Middle frontal gyrus (tissue), 1 donor: ENCODE measurements around the gene RAB30.

Source experiments
- DNase-seq: peaks from one replicate; pipeline ENCODE4 v3.0.0-alpha.2; 2015; ENCODE audit warnings: low spot score; ENCODE audit errors: extremely low spot score

Gene RAB30

DNA sequence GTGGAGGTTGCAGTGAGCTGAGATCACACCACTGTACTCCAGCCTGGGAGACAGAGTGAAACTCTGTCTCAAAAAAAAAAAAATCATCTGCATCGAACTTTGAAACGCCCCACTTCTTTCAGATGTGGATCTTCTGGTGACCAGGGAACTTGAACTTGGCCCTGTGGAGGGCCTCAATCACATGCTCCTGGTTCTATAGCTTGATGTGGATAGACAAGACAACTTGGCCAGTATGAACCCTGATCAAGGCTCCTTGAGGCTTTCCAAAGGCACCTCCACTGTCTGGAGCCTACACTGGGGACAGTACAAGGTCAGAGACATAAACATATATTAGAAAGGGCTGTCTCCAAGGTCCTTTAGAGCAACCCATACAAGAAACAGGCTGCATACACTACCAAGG is 30.6 kb downstream of the RAB30 start:
- no peak for DNase-seq

DNA sequence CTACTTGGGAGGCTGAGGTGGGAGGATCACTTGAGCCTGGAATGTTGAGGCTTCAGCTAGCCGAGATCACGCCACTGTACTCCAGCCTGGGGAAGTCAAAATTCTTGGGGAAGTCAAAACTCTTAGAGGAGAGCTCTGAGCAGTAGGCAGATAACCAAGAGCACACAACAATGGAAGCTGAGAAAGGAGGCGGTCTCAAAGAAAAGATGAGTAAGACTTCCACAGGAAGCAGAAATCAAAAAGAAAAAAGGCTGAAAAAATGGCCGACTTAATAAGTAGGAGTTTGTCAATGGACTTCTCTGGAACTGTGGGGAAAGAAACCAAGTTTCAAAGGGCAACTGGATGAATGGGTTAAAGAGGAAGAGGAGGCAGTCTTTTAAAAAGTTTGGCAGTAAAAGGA is 32.1 kb downstream of the RAB30 start:
- no peak for DNase-seq

DNA sequence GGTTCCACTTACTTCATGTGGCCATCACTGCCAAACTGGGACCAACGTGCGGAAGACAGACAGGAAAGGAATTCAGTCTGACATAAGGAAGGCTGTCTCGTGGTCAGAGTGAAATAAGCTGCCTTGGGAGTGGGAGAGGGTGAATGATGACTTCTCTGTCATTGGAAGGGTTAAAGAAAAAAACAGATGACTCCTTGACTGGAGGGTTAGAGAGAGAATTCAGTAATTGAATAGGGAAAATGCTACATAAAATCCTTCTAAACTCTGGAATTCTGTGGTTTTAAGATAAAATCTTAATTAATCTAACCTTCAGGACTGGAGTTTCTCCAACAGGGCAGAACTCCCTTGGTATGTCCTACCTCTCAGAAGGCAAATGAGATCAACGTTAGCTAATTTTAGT is 33.8 kb downstream of the RAB30 start:
- DNase-seq = no peak

DNA sequence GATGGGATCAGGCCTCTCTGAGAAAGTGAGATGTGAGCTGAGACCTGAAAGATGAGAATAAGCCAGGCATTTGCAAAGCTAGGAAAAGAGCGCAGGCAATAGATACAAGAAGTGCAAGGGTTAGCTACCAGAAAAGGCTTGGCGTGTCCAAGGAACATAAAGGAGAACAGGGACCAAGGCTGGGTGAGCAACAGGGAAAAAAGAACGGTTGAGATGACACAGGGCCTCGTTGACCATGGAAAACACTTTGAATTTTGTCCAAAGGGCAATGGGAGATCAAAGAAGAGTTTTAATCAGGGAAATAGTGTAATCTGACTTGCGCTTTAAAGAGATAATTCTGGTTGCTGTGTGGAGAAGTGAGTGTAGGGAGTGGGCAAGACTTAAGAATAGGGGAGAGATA is 35.0 kb downstream of the RAB30 start:
- no peak for DNase-seq

DNA sequence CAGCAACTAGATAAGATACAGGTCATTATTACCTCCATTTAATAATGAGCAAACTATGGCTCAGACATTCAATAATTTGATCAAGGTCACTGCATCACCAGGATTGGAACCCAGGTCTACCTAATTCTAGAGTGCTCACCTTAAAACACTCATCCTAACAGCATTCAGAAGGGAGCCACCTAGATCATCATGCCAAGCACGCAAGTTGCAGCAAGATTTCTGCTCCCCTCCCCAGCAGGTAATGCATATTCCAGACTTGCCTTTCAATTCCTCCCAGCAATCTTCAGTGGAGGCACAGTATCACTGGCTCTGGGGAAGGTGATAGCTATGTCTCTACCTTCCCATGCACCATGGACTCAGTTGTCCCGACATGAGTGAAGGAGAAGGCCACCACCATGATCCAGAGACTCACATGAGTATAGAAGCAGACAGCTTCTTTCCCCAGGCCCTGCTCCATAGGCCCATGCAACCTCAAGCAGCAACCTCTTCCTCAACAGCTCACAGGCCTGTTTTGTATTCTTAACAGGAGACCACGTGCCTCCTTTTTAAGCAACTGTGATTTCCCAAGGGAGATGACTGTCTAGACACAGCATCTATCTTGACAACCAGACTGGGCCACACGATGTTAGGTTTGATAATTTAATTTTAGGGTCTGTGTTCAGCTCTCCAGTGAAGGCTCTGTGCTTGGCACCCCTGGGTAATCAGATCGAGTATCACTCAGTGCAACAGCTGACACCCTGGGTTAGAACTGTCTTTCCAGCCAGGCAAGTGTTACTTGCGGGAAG is 36.4 kb downstream of the RAB30 start:
- no peak for DNase-seq

DNA sequence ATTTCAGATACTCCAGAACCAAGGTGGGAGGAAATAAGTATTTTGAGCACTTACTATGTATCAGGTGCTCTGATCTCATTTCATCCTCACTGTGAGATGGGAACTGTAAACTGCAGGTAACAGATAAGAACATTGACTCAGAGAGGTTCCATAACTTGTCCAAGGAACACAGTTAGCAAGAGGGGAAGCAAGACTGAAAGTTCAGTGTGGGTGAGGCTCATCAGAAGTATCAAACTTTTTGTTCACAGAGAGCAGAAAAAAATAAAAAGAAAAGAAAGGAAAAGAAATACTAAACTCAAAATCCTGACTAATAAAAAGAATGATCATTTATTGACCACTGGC is 37.1 kb downstream of the RAB30 start:
- DNase-seq = no peak

DNA sequence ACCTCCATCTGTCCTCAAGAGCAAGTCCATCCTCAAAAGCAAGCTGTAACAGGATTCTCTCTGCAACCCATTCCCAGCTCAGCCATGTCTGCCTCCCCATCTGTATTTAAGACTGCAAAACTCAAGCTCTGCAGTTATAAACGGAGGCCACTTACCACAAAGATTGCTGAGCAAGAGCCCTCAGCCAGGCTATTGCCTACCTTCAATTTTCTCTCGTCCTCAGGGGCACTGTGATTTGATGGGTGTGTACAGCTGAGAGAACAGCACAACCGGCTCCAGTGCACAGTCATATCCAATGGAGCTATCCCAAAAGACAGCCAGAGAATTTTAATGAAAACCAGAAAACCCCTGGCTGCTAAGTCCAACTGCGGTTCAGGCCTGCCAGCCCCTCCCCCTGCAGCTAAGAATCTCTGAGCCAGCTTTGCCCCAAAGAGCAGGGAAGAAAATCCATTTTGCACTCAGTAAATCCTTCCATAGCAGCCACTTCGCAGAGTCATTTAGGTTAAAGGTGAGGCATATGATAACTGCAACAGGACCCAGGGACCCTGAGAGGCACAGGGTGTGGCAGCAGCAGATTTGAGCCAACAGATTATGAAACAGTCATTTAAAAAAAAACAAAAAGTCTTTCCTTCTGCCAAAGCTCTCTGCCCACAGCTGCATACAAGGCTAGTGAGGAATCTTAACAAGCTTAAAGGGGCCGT is 37.6 kb downstream of the RAB30 start:
- no peak for DNase-seq

DNA sequence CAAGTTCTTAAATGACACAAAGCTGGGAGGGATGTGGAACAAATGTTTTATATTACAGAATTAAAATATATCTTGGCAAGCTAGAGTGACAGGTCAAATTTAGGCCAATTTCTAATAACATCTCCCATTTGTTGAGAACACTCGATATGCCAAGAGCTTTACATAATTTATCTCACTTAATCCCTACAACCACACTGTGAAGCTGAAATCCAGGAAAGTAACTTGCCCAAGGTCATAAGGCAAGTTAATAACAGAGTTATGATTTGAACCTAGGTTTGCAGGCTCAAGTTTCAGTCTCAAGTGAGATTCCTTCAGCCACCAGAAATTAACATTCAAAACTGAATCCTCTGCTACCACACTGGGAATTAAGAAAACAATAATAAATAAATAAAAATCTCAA is 38.3 kb downstream of the RAB30 start:
- DNase-seq = no peak

DNA sequence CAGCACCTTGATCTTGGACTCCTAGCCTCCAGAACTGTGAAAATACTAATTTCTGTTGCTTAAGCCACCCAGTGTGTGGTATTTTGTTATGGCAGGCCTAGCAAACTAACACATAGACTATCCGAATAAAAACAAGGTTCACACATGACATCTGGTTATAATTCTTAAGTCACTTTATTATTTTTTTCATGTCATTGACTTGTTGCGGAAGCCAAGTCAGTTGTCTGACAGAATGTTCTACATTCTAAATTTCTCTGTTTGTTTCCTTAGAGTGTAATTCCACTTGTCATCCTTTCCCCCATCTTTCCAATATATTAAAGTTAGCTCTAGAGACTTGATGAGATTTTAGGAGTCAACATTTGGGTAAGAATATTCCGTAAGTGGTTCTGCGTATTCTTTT is 40.6 kb downstream of the RAB30 start:
- no peak for DNase-seq

DNA sequence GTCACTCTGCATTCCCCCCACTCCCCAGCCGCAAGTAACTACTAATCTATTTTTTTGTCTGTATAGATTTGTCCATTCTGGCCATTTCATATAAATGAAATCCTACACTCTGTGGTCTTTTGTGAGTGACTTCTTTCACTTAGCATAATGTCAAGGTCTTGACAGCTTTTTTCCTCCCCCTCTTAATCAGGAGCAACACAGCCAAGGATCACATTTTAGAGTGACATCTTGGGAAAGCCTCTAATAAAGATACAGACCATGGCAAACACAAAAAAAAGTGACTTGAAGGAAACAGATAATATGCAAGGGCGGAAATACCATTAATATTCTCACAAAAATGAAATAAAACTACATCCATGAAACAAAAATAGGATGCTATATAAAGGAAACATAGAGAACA is 43.9 kb downstream of the RAB30 start:
- no peak for DNase-seq

DNA sequence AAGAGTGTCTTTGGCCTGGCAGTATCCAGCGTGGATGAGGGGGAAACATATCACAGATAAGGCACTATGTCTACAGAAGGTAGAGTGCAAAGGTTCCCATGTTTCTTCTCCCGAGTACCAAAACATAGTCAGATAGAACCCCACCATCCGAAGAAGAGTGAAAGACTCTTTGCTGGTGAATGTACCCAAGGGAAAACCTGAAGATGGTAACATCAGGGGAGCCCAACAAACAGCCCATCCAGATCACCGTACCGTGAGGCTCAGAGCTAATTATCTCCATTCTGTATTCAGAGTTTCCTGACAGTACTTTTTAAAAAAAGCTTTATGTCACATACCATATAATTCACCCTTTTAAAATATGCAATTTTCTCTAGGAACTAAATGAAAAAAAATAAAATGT is 44.4 kb downstream of the RAB30 start:
- no peak for DNase-seq

DNA sequence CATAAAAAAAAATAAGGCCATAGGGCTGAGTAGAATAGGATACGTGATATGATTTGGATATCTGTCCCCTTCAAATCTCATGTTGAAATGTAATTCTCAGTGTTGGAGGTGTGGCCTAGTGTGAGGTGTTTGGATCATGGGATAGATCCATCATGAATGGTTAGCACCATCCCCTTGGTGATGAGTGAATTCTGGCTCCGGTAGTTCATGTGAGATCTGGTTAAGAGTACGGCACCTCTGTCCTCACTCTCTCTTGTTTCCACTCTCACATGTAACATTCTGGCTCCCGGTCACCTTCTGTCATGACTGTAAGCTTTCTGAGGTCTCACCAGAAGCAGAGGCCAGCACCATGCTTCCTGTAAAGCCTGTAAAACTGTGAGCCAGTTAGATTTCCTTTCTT is 45.5 kb downstream of the RAB30 start:
- DNase-seq = no peak

DNA sequence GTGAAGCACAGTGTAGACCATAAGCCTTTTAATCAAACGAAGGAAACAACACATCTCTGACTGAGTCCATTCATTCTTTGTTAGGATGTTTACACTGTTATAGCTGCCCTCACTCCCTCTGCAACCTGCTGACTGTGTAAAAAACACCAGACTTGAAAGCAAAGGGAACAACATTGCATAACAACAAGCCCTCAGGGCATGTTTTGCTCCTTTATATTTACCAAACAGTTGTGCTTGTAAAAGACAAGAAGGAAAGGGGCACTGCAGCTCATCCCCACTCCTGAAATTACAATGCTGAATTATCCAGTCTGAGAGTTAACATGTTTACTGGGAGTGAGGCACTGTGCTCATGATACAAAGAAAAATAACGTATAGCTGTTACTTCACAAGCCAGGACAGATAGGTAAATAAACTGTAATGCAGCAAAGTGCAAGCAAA is 46.4 kb downstream of the RAB30 start:
- DNase-seq = no peak

DNA sequence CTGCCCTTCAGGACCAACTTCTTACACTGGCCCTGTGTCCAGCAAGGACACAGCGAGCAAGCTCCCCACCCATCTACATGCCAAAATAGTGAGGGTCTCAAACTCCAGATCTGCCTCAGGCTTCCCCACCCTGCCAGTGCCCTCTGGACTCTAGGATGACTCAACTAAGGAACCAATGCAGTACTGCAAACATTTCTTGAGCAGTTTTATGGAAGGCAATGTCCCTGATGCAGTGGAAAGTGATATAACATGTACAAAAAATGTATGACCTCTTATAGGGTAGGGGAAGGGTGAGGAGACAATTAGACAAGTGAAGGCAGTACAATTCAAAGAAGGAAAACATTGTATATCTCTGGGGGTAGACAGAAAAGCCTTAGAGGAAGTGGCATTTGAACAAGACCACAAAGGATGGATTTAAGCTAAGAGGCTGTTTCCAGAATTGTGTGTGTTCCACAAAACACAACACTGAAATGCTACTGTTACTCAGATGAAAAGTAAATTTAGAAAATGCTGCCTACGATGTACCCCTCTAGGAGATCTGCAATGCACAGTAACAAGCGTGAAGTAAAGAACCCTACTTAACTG is 47.3 kb downstream of the RAB30 start:
- DNase-seq = no peak

DNA sequence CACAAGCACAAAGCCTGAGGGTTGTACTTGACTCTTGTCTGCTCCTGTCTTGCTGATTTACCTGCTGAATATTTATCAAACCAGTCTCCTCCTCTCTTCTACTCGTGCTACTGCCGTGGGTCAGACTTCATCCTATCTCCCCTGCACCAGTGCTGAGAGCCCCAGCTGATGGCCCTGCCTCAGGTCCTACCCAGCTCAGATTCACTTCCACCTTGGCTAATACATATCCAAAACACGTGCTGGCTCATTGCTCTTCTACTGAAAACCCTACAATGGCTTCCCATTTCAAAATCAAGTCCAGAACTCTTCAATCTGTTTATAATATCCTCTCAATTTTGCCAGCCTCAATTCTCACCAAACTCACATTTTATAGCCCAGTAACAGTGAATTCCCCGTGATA is 48.3 kb downstream of the RAB30 start:
- no peak for DNase-seq

DNA sequence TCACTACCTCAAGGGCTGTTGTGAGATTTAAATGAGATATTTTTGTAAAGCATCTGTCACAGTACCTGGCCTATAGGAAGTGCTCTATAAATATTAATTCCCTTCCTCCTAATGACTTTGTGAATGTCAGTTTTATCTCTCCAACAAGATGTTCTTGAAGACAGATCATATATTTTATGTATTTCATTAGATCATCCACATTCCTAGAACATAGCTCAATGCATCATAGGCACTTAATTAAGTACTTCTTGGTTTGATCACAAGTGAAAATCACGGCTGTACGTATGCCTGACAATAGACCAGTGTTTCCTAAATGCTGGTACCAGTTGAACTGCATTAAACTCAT is 49.9 kb downstream of the RAB30 start:
- DNase-seq = no peak

DNA sequence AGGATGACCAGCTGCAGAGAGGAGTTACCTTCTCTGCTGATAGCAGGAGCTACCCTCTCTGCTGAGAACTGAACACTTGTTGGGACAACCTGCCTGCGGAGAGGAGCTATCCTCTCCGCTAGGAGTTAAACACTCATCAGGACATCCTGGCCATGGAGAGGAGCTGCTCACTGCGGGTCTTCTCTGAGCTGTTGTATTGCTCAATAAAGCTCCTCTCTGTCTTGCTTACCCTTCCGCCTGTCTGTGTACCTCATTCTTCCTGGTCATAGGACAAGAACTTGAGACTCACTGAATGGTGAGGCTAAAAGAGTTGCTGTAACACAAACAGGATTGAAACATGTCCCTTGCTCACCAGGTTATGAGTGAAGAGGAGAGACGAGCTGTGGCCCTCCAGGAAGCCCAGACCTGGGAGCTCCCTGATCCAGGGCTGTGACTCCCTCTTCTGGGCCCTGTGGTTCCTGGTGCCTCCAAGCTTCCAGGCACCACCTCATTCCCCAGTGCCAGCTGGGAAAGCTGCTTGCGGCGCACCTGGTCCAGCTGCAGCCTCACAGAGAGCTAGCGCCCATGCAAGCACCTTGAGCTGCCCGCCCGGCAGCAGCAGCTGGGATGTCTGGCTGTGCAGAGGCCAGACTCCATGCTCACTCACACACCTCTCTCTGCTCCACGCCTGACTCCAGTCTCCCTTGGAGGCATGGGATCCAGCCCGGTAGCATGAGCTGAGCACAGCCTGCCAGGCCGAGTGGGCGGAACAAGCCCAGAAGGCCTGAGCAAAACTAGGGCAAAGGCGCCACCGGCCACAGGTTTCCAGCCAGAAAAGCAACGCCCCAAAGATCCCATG is 50.5 kb downstream of the RAB30 start:
- DNase-seq = no peak

DNA sequence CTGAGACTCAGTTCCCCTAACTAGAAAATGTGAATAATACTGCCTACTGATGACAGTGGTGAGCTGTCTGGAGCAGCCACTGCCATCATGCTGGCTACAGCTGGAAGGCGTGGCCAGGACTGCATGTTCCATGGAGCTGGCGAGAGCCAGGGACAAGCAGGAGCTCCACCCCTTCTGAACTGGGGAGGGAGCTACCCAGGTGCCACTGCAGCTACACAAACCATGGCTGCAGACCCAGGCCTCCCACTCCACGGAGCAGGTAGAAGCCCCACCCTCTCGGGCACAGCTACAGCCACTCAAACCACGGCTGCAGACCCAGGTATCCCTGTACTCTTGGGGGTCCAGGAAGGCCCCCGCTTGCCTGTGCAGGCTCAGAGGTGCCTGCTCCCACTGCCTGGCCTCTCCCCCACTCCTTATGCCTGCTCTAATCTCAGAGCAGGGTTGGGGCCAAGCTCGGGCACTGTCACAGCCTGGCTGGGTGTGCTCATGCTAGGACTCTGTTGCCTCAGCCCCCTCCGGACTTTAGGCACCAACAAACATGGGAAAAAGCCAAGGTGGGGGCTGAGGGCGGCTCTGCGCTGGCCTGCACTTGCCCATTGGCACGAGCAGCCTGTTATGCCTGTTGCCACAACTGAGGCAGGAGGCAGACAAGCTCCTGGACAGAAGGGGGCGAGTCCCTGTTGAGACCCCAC is 51.7 kb downstream of the RAB30 start:
- DNase-seq = no peak

DNA sequence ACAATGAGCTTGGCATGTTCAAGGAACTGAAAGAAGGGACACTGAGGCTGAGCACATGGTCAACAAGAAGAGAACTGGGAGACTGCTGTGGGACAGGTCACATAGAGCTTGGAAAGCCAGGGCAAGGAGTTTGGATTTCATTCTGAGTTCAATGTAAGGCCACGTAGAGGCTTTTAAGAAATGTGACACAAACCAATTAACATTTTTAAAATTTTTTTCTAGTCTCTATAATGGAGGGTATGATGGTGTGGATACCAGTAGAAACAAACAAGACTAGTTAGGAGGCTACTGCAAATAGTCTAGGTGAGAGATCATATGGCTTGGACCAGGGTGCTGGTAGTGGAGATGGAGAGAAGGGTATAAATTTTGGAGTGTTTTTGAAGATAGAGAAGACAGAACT is 56.7 kb downstream of the RAB30 start:
- DNase-seq = no peak

DNA sequence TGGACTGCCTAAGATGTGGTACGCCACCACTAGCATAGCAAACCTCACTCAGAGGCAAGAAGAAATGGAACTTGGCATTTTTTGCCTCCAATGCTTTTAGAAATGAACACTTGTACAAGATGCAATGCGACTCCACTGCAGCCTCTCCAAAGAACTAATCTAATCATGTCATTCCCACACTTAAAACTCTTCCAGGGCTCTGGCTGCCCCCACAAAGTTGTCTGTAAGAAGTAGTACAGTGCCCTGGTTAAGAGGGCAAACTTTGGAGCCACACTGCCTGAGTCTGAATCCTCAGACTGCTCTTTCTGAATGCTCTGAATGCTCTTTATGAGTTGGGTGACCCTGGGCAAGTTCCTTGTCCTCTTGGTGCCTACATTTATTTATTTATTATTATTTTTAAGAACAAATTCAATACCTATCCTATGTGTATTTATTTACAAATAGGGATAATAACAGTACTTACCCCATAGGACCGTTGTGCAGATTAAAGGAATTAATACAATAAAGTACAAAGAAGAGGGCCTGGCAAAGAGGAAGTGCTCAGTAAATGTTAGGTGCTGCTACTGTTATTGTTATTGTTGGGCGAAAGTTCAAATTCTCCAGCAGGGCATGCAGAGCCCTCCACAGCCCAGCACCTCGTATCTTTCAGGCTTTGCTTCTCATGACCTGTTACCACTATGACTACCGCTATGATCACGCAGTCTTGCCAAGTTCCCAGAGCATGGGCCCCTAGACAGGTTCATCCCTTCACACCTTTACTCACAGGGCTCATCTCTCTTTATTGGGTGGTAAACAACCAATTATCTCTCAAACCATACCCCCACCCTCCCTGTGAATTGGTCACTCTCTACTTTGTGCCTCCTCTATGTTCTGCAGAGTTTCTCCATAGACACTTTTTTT is 59.3 kb downstream of the RAB30 start:
- DNase-seq = no peak
